GM19238 (cell line): ENCODE data around the gene MAGI1.

Experiments
- DNase-seq: peaks from one replicate; pipeline ENCODE4 v3.0.0; 2011; ENCODE audit warnings: low spot score; ENCODE audit not compliant: insufficient read length

The MAGI1 gene

DNA sequence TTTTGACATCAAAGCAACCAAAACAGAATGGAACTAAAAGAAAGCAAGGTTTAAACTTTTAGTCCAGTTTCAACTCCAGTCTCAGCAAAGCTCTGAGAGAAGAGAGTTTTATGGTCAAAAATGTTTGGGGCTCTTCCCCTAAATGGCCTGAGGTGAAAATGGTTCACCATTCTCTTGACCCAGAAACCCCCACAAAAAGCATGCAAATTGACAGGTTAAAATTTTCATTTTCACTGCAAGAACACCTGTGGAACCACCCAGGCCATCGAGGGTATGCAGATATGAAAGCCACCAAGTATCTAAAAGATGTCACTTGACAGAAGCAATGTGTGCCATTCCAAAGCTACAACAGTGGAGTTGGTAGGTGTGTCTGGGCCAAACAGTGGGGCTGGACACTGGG, 195.0 kb downstream of the MAGI1 start:
- DNase-seq, result no peak

GRCh38 chr3:65837604-65838003, 201.1 kb downstream of the MAGI1 start:
- no peak for DNase-seq

GRCh38 chr3:65836047-65836446, 202.7 kb downstream of the MAGI1 start:
- no peak for DNase-seq

DNA sequence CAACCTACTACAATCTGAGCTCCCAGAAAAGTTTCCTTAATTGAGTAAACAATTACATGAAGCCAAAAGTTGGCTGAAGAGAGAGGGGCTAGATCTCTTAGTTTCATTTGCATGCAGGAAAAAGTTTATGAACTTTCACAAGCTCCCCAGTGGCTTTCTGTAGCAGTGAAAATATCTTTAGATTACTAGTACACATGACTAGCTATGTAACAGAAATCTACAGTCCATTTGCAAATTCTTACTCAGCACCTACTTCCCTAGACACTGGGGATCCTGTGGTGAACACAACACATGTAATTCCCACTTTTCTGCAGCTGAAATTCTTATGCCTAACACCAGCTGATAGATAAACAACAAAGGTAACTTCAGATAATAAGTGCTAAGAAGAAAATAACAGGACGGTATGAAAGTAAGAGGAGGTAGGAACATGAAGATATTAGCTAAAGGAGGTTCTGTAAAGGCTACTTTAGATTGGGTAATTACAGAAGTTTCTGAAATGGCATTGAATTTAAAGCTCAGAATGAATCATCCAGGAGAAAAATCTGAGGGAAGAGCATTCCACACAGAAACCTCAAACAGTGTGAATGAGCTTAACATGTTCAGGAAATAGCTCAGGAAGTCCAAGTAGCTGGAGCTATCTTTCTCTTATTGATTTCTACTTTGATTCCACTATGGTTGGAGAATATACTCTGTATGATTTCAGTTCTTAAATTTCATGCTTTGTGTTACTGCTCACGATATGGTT, 204.8 kb downstream of the MAGI1 start:
- DNase-seq, result no peak

GRCh38 chr3:65831733-65832425, 206.8 kb downstream of the MAGI1 start:
- DNase-seq, result no peak

DNA sequence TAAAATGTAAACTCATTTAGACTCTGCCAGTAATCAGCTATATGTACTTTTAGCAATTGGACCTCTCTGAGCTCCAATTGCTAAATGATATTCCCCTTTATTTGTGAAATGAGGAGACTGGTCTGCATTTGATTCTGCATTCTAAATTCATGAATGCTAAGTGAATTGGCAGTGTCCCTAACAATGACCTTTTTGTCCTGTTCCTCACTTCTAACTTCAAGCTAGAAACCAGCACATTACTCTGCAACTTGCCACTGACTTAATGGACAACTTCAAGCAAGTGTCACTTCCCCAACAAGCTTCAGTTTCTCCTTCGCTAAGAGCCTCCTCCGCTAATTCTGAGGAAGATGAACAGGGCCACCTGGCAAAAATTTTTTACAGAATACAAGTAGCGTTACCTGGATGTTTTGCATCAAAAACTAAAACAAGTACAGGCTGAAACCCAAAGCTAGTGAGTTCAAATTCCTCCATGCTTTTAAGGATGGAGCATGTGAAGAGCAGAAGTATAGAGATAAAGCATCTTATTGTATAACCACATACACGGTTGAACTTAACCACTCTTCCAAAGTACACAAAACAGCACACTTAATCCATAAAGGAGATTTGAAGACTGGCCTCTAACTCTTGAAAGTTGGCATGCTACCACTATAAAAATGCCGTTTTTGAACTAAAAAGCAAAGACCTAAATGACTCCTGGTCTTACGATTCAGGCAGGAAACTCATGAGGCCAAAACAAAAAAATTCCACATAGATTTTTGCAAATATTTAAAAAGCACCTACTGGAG, 207.6 kb downstream of the MAGI1 start:
- DNase-seq, result no peak

- DNase-seq, result no peak
Observed at GRCh38 chr3:65829228-65829627, 209.5 kb downstream of the MAGI1 start.

- DNase-seq, result no peak
Observed at GRCh38 chr3:65828706-65829105, 210.0 kb downstream of the MAGI1 start.

DNA sequence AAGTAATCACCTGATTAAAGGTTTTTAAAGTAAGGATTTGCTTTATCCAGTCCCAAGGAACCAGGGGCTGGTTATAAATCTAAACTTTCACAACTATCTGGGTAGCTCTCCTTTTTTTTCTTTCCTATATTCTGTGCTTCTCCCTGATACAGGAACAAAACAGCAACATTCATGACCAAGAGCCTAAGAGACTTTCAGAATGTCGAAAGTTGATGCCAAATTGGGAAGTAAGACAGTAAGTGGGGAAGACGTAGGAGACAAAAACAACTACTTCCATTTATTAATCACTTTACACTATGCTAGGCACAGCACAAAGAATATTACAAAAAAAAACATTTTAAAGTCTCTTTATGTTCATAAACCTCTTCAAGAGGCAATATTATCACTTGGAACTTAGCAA, 211.6 kb downstream of the MAGI1 start:
- DNase-seq, result no peak

- no peak for DNase-seq
Observed at GRCh38 chr3:65824166-65824565, 214.6 kb downstream of the MAGI1 start.

DNA sequence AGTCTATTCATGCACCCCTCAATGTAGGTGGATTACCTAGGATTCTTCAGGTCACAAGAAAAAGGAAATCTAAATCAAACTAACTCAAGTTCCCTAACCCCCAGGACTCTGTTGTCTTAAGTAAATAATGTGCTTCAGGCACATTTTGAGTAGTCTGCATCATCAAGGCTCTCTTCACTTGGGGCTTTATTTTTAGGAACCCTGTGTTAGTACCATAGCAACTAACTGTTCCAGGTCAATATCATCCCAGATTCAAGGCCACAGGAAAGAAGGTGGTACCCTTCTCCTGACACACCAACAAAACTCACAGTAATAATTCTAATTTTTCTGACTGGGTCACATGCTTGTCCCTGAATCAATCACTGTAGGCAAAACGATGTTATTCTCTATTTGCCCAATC, 218.1 kb downstream of the MAGI1 start:
- no peak for DNase-seq

DNA sequence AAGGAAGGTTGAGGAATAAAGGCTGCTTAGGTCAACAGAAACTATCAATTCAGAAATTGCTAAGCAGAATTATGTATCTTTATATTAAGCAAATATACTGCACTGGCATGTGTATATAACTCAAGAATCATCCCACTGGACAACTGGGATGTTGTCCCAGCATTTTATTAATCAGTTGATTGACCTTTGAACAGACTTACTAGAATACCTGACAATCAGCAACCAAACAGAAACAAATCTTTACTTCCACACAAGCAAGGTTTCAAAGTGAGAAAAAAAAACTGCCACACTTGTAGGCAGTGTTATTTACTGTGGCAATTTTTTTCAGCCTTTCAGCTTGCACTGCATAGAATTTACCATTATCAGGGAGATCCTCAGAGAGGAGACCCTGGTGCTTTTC, 218.8 kb downstream of the MAGI1 start:
- no peak for DNase-seq

- no peak for DNase-seq
Observed at GRCh38 chr3:65817553-65818126, 221.1 kb downstream of the MAGI1 start.

DNA sequence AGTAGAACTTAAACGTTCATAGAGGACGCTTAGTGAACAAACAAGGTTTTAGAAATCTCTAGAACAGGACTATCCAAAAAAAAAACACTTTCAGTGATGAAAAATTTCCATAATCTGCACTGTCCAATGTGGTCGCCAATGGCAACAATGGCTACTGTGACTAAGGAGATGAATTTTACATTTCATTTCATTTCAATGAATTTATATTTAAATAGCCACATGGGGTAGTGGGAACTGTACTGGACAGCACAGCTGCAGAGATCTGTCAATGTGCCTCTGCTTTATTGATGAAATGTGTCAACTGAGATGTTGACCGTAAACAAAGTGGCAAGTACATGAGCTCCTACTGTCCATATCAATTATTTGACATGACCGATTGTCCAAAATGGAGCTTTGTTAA, 222.5 kb downstream of the MAGI1 start:
- DNase-seq, result no peak

GRCh38 chr3:65814845-65815578, 223.7 kb downstream of the MAGI1 start:
- no peak for DNase-seq

DNA sequence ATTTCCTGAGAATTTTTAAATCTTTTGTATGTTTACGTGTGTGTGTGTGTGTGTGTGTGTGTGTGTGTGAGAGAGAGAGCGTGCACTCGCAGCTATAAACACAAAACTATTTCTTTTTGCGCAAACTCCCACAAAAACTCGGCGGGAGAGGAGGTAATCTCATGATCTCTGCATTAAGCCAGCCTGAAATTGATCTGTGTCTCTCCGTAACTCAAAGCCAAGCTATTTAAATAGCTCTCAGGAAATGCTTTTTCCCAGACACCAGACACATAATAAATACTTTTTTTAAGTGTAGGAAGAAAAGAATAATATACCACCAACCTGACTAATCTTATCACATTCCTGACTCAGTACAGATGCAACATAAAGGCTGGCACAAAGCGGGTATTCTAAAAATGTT, 226.8 kb downstream of the MAGI1 start:
- DNase-seq, result no peak

DNA sequence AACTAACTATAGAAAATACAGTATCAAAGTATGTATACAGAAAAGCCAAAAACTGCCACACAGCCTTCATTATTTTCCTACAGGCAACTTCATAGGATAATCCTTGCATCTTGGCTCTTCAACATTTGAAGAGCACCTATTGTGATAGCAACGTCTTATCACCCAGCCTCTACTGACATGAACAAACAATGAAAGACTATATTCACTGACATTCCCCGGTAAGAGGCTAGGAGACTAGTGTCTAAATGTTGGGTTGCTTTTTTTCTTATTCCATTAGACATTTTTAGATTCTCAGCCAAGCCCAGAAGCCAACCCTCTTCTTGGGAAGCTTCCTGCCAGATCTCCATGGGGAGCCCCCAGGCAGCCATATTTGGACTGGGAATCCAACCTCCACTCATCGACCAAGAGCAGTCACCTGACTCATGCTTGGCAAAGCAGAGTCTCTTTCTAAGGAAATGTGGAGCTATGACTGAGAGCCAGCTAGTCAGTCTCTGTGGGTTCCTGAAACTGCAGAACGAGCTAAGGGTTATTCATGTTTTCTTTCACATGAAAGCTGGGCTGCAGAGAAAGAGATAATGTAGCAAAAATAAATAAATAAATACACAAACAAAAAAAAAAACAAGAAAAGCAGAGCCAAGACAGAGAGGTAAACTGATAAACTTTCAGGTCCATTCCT, 227.5 kb downstream of the MAGI1 start:
- no peak for DNase-seq

DNA sequence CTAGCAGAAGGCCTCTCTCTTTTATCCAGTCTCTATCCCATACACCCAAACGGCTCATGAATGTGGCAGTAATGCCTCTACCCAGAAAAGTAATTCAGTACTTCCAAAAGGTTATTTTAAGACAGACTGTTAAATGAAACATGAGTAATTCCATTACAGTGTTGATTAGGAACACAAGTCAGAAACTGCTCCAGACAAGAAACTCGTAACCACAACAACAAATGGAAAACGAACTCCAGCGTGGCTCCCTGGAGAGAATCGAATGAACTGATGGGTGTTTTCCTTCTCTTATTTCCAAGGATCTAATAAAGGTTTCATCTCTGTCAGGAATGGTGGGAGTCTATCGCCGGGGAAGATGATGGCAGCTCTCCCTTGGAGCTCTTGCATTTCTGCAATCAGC, 228.4 kb downstream of the MAGI1 start:
- no peak for DNase-seq

GRCh38 chr3:65809641-65810150, 229.0 kb downstream of the MAGI1 start:
- DNase-seq, result no peak

GRCh38 chr3:65808824-65809223, 229.9 kb downstream of the MAGI1 start:
- DNase-seq, result no peak

DNA sequence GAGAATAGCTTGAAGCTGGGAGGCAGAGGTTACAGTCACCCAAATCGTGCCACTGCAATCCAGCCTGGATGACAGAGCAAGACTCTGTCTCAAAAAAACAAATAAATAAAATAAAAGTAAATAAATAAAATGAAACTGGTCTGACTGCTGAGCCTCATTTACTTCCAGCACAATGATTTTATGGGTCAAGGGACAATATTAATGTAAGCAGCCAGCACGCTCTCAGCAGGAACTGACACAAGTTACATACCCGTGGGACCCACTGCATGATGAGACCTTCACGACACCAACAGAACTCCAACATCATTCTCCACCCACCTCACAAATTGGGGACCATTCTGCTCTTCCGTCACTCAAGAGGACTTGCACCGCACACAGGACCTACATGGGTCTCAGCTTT, 230.3 kb downstream of the MAGI1 start:
- DNase-seq, result no peak
